Stimulated activated CD8-positive, alpha-beta memory T cell treated with anti-CD3 and anti-CD28 coated beads, Interleukin-7, amount 100 ng/mL, for 1 hour (primary cell): ENCODE measurements around the gene MEGF6.
A peak's percentile ranks its signal among the peaks of the same experiment; 100 is the strongest.

ENCODE experiments used
- DNase-seq, 2 donors: peaks; one replicate each; pipeline ENCODE4 v3.0.0-alpha.2; 2020; ENCODE audit warnings: low read depth in 2 of 2

MEGF6 gene

DNA sequence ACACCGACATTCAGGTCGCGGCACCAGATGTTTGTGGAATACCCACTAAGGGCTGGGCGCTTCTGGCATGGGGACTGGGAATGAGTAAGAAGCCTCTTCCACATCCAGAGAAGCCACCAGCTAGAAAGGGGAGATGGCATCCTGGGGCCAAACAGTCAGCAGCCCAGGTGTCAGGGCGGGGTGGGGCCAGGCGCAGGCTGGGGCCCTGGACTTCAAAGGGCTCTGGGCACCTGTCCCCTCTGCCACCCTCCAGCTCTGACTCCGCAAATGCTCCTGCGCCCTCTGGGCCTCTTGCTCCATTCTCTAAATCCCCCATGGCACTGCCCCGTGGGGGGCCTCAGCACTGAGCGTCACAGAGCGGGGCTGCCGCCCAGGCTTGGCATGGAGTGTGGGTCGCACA, 70.4 kb downstream of the MEGF6 start:
- DNase-seq = no peak

- no peak for DNase-seq
These were observed 71.4 kb downstream of the MEGF6 start for GRCh38 chr1:3539707-3540425.

DNA sequence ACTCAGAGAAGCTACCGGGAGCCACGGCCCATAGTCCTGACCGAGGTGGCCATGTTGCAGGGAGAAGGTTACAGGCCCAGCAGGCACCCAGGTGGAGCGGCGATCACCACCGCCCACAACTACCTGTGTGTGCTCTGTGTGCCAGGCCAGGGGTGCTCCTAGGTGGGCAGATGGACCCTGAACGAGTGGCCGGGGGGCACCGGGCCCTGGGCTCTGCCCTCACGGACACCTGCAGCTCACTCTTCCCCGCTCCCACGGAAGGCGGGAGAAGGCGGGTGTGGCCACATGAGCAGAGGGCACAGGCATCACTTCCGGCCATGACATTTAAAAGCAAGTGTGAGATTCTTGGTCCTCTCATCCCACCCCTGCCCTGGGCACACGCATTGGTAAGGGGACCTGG, 73.9 kb downstream of the MEGF6 start:
- DNase-seq = no peak

DNA sequence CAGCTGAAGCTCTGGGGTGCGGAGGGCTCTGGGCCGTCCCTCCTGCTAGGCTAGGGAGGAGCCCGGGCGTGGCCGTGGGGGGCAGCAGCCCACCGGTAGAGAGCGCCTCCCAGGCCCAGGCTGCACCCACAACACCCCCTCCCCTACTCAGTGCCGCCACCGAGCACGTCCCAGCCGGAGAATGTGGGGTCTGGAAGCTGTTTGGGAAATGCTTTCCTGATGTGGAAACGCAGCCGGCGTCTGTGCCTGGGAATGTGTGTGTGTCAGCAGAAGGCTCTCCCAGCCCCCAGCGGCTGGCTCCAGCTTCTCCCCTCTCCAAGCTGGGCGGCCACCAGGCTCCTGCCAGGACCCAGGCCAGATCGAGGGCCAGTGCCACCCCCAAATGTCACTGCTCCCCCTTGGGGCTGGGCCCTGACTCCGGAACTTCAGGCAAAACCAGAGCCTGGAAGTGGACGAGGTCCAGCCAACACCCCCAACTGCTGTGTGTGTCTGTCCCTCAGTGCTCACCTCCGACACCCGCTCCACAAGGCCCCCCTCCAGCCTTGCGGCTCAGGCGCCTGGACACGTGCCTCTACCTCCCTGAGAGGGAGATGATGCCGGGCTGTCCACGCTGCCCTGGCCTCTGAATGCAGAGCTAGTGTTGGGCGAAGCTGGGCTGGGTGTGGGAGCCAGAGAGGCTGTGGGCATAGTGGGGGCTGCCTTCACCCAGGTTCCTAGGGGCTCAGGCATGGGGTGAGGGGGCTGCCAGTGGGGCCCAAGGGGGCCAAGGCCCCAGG, 74.7 kb downstream of the MEGF6 start:
- no peak for DNase-seq

- no peak for DNase-seq
These were observed 75.6 kb downstream of the MEGF6 start for GRCh38 chr1:3535732-3536131.

- DNase-seq = no peak
These were observed 76.3 kb downstream of the MEGF6 start for GRCh38 chr1:3534803-3535637.

DNA sequence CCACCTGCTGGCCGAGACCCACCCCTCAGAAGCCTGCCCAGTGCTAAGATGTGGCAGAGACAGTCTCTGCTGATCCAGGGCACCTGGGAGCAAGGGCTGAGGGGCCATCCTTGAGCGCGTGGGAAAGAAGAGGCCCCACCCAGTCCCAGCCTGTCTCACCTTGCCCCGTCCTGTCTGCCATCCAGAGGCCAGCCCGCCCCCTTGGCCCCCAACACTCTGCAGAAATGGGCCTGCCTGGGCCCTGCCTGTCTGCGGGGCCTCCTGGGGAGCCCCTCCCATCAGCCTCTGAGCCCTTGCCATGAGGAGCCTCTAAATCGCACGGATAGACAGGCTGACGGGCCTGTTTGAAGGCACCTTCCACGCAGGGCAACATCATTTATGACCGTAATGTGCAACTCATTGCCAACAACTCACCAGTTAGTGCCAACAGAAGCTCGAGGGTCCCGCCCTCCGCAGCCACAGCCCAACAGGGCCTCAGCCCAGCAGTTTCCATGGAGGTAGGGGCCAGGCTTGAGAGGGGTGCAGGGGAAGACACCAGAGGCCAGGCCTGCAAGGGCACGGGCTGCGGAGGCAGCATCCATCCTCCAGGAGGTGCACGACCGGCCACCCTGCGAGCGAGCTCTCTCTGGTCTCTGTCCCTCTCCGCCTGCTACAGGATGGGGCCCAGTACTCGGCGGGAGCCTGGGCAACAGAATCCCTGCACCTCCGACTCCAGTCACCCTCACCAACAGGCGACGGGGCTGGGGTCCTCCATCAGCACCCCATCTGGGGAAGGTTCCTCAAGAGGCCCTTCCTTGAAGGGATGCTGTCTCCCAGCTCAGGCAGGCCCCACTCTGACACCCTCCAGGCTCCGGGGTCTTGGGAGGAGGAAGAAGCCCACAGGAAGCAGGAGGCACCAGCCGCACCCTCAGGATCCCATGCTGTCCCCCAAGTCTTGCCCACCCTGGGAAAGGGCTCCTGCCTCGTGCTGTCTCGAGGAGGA, 78.0 kb downstream of the MEGF6 start:
- no peak for DNase-seq

DNA sequence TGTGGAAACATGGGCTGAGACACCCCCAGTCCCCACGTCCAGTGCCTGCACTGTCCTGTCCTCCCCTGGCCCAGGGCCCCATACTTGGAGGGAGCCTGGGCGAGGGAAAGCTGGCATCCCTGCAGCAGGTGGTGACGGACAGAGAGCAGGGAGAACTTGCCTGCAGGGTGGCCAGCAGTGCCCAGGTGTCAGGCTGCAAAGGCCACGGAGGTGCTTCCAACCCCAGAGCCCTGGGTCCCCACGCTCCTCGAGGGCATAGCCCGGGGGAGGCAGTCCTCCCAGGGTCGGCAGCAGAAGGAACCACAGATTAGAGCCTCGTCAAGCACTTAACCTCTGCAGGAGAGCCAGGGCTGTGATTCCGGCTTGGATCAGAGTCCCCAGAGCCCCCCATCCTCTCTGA, 79.4 kb downstream of the MEGF6 start:
- no peak for DNase-seq

GRCh38 chr1:3530926-3531818, 80.1 kb downstream of the MEGF6 start:
- peak; percentile 48 to 50 for DNase-seq

DNA sequence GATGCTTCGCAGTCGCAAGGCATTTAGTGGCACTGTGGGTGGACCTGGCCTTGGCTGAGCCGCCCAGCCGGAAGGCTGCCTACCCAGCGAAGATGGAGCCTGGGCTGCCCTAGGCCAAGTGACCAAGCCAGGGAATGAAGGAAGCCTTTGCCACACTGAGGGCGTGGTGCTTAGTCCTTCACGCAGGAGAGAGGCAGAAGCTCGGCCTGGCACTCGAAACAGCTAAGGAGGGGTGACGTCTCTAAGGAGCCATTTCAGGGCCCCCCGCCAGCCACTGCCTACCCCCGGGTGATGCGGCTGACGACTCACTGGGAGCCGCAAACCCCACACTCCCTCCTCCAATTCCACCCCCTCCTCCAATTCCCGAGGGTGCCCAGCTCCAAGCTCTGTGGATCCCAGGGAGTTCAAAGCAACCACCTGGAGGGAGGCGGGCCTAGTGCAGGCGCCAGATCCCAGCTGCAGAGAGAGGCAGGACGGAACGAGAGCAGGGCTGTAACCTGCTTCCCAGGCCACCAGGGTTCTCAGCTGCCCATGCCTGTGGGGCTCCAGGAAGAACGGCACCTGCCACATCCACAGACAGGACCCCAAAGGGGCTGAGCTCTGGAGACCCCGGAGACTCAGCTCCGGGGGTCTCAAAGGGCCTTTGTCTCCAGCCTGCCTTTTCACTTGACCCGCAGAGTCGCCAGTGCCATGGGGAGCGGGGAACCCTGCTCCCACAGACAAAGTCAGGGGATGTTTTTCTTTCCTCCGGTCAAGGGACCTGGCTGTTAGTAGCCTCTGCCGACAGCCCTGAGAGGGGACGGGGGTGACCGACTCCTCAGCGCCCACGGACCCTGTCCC, 81.0 kb downstream of the MEGF6 start:
- DNase-seq = no peak

GRCh38 chr1:3529099-3529729, 82.1 kb downstream of the MEGF6 start:
- no peak for DNase-seq

DNA sequence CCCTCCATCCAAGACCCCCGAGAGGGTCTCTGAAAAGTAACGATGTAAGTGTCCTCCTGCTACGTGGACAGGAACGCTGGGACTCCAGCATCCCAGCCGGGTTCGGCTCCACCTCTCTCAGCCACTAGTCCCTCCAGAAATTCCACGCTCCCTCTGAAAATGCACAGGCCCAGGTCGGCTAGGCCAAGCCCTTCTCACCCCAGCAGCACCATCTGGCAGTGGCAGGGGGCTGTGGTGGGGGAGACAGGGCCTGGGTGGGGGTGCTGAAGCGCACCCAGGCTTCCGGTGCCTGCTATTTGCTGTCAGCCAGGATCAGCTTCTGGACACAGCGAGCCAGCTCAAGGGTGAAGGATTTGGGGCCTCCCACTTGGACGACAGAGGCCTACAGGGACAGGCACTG, 83.5 kb downstream of the MEGF6 start:
- no peak for DNase-seq

- DNase-seq = no peak
These were observed 85.5 kb downstream of the MEGF6 start for GRCh38 chr1:3525551-3526482.

DNA sequence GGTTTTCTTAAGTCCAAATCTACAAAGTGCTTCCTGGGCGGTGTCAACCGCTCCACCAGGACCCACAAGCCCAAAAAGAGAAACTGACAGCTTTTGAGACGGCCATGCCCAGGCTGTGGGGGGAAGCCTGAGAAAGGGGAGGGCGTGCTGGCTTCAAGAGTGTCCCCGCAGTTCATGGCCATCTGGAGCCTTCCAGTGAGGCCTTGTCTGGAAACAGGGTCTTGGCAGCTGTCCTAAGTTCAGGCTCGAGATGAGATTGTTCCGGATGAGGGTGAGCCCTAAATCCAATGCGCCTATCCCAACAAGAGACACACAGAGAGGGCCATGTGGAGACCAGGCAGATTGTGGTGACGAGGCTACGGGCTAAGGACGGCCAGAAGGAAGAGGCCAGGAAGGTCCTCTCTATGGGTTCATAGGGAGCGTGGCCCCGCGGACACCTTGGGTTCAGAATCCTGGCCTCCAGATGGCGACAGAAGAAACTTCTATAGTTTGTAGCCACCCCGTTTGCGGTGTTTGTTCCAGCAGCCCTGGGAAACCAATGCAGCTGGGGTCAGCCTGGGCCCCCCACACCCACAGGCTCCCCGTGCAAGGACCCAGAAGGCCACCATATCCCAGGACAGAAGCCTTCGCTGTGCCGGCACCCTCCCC, 86.6 kb downstream of the MEGF6 start:
- DNase-seq = no peak

GRCh38 chr1:3523980-3524379, 87.3 kb downstream of the MEGF6 start:
- no peak for DNase-seq

DNA sequence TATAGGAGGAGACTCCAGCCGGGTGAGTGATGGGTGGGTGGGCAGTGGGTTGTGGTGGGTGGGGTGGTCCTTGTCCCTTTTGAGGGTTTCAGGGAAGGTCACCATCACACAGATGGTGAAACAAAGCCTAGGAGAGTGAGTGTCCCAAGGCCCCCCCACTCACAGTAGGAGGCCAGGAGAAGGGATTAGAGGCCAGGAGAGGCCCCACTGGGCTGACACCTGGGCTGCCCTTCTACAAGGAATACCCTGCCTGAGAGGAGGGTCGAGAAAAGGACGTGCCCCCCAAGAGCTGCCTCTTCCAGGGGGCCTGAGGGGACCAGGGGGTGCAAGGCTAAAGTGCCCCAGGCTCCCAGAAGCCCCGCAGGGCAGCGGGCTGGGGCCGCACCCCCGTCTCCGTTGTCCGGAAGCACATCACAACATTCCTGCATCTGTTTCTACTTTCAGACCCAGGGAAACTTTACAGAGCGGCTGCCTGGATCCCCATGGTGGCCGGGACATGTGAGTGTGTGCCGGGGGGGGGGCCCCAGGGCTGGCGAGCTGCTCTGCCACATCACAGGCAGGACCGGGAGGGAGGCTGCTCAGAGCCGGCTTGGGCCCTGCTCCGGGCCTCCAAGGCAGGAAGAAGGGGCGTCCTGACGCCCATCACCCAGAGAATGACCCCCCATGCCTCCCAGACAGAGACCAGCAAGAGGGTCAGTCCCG, 88.6 kb downstream of the MEGF6 start:
- DNase-seq = no peak

- no peak for DNase-seq
These were observed 89.2 kb downstream of the MEGF6 start for GRCh38 chr1:3522112-3522511.
